ENCODE results near the gene CFD.

CFD gene

GRCh38 chr19:843836-844545 is 15.5 kb upstream of the CFD start:
- H4K20me1 ChIP-seq (ENCODE audit: low read depth, low read length) = no peaks in the 10 kb centered on the region
- no peaks in the 10 kb centered on the region for H3K9me3 ChIP-seq (ENCODE audit: insufficient read depth, low read length)
- no peak overlapping the region for H3K27ac ChIP-seq (ENCODE audit: low read depth, low read length)
- no peaks in the 10 kb centered on the region for H3K27me3 ChIP-seq (ENCODE audit: low read length)
- H2AFZ ChIP-seq (ENCODE audit: low read depth, low read length, severe bottlenecking) = no peak overlapping the region
- H3F3A ChIP-seq (ENCODE audit: insufficient read depth) = no peaks in the 10 kb centered on the region
- no peak for TF ChIP-seq CTCF (IDR thresholded peaks at IDR 0.05; ENCODE audit: insufficient read depth, low read length, poor library complexity, severe bottlenecking)
- TF ChIP-seq EZH2phosphoT487 (conservative IDR thresholded peaks at IDR 0.05; ENCODE audit: low read length) = no peak
- H3K4me2 ChIP-seq (ENCODE audit: low read depth, low read length, poor library complexity, severe bottlenecking) = no peak overlapping the region
- H3K79me2 ChIP-seq (ENCODE audit: insufficient read depth, low read length) = no peaks in the 10 kb centered on the region
- no peak overlapping the region for H3K4me3 ChIP-seq (ENCODE audit: insufficient read depth, low read length, poor library complexity, severe bottlenecking)
- no peak overlapping the region for H3K9ac ChIP-seq (ENCODE audit: low read length)
- no peaks in the 10 kb centered on the region for H3K36me3 ChIP-seq (ENCODE audit: low read length)
- H3K9me2 ChIP-seq (replicated peaks; ENCODE audit: insufficient read depth, low read length) = no peaks in the 10 kb centered on the region

GRCh38 chr19:844546-844971 is 14.9 kb upstream of the CFD start:
- Histone ChIP-seq H2AFZ (ENCODE audit: low read depth, low read length, severe bottlenecking) (no peak overlapping the region), H3K9ac (ENCODE audit: low read length) (no peak overlapping the region), H3K9me3 (ENCODE audit: insufficient read depth, low read length) (no peaks in the 10 kb centered on the region), H3K27me3 (ENCODE audit: low read length) (no peaks in the 10 kb centered on the region), H3K36me3 (ENCODE audit: low read length) (no peaks in the 10 kb centered on the region), H3K4me2 (ENCODE audit: low read depth, low read length, poor library complexity, severe bottlenecking) (no peak overlapping the region), H3K9me2 (replicated peaks; ENCODE audit: insufficient read depth, low read length) (no peaks in the 10 kb centered on the region), H3K27ac (ENCODE audit: low read depth, low read length) (no peak overlapping the region), H3K79me2 (ENCODE audit: insufficient read depth, low read length) (no peaks in the 10 kb centered on the region), H3F3A (ENCODE audit: insufficient read depth) (no peaks in the 10 kb centered on the region), H3K4me3 (ENCODE audit: insufficient read depth, low read length, poor library complexity, severe bottlenecking) (no peak overlapping the region), H4K20me1 (ENCODE audit: low read depth, low read length) (no peaks in the 10 kb centered on the region)
- TF ChIP-seq CTCF (IDR thresholded peaks at IDR 0.05; ENCODE audit: insufficient read depth, low read length, poor library complexity, severe bottlenecking) (no peak), EZH2phosphoT487 (conservative IDR thresholded peaks at IDR 0.05; ENCODE audit: low read length) (no peak)

- Histone ChIP-seq H3K27ac (ENCODE audit: low read depth, low read length) (no peak overlapping the region), H3K36me3 (ENCODE audit: low read length) (no peaks in the 10 kb centered on the region), H2AFZ (ENCODE audit: low read depth, low read length, severe bottlenecking) (no peak overlapping the region), H4K20me1 (ENCODE audit: low read depth, low read length) (no peaks in the 10 kb centered on the region), H3K27me3 (ENCODE audit: low read length) (no peaks in the 10 kb centered on the region), H3K4me3 (ENCODE audit: insufficient read depth, low read length, poor library complexity, severe bottlenecking) (no peak overlapping the region), H3K9ac (ENCODE audit: low read length) (no peak overlapping the region), H3F3A (ENCODE audit: insufficient read depth) (no peaks in the 10 kb centered on the region), H3K4me2 (ENCODE audit: low read depth, low read length, poor library complexity, severe bottlenecking) (no peak overlapping the region), H3K9me2 (replicated peaks; ENCODE audit: insufficient read depth, low read length) (no peaks in the 10 kb centered on the region), H3K9me3 (ENCODE audit: insufficient read depth, low read length) (no peaks in the 10 kb centered on the region), H3K79me2 (ENCODE audit: insufficient read depth, low read length) (no peaks in the 10 kb centered on the region)
- no peak for TF ChIP-seq EZH2phosphoT487 (conservative IDR thresholded peaks at IDR 0.05; ENCODE audit: low read length)
- TF ChIP-seq CTCF (IDR thresholded peaks at IDR 0.05; ENCODE audit: insufficient read depth, low read length, poor library complexity, severe bottlenecking) = no peak
Measured at GRCh38 chr19:845707-846521, 13.6 kb upstream of the CFD start.
